Tibial artery (tissue), 4 donors: ENCODE data around the gene FFAR1.

Experiments
- DNase-seq, 2 donors: peaks; one replicate each; pipeline ENCODE4 v3.0.0-alpha.2; 2019
- H3K27ac ChIP-seq, 2 donors: fragments of 200-600 bp; sonication (generic) in 1 of 2; 1 replicate in 1 of 2; 2 replicates in 1 of 2; pipeline ENCODE4 v1.5.1; 2018 to 2019; ENCODE audit warnings: mild to moderate bottlenecking in 1 of 2
- H3K27me3 ChIP-seq, 2 donors: fragments of 200-600 bp; sonication (generic) in 1 of 2; one replicate each; pipeline versions ENCODE4 v1.5.1 to v1.6.0; 2016 to 2019
- H3K36me3 ChIP-seq, 3 donors: fragments of 200-600 bp; sonication (generic) in 2 of 3; one replicate each; pipeline ENCODE4 v1.5.1; 2016 to 2019; ENCODE audit warnings: mild to moderate bottlenecking in 2 of 3
- H3K4me1 ChIP-seq, 4 donors: fragments of 200-600 bp; sonication (generic) in 2 of 4; 1 replicate in 3 of 4; 2 replicates in 1 of 4; pipeline ENCODE4 v1.5.1; 2016 to 2019
- H3K4me3 ChIP-seq, 2 donors: fragments of 200-600 bp; sonication (generic) in 1 of 2; 1 replicate in 1 of 2; 2 replicates in 1 of 2; pipeline ENCODE4 v1.5.1; 2018 to 2019; ENCODE audit warnings: mild to moderate bottlenecking in 2 of 2
- H3K9me3 ChIP-seq, 3 donors: fragments of 200-600 bp; sonication (generic) in 1 of 3; one replicate each; pipeline ENCODE4 v1.5.1; 2016 to 2019
- intact Hi-C: fragments of 100-400 bp; cut with DNase I; formaldehyde crosslinking; loops from one replicate; pipeline ENCODE4 v1.15.0; 2023; ENCODE audit warnings: low total_unique reads
- TF ChIP-seq, protein P1 (sequence below), 2 experiments: fragments of 200-600 bp in 1 of 2; fragments of 450-650 bp in 1 of 2; IDR thresholded peaks; one replicate each; pipeline ENCODE4 v1.5.1; 2017 to 2019; ENCODE audit warnings: antibody characterized with exemption in 2 of 2, mild to moderate bottlenecking in 1 of 2, moderate library complexity in 1 of 2

FFAR1 gene

GRCh38 chr19:35395382-35396199 is 47.9 kb downstream of the FFAR1 start:
- intact Hi-C loops = no loop called here
- no peaks in the 10 kb centered on the region for H3K9me3 ChIP-seq
- DNase-seq = no peak
- no peaks in the 10 kb centered on the region for H3K4me1 ChIP-seq
- TF ChIP-seq, protein P1, sequence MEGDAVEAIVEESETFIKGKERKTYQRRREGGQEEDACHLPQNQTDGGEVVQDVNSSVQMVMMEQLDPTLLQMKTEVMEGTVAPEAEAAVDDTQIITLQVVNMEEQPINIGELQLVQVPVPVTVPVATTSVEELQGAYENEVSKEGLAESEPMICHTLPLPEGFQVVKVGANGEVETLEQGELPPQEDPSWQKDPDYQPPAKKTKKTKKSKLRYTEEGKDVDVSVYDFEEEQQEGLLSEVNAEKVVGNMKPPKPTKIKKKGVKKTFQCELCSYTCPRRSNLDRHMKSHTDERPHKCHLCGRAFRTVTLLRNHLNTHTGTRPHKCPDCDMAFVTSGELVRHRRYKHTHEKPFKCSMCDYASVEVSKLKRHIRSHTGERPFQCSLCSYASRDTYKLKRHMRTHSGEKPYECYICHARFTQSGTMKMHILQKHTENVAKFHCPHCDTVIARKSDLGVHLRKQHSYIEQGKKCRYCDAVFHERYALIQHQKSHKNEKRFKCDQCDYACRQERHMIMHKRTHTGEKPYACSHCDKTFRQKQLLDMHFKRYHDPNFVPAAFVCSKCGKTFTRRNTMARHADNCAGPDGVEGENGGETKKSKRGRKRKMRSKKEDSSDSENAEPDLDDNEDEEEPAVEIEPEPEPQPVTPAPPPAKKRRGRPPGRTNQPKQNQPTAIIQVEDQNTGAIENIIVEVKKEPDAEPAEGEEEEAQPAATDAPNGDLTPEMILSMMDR (IDR thresholded peaks at IDR 0.05) = no peak
- no peaks in the 10 kb centered on the region for H3K36me3 ChIP-seq
- no peak overlapping the region for H3K27ac ChIP-seq
- peaks cover 0 to 5% of the 10 kb centered on the region in 2 donors for H3K27me3 ChIP-seq
- H3K4me3 ChIP-seq = no peak overlapping the region

- Histone ChIP-seq H3K9me3 (no peaks in the 10 kb centered on the region), H3K27me3 (peaks cover 0 to 5% of the 10 kb centered on the region in 2 donors)
- intact Hi-C loops = no loop called here
Measured at GRCh38 chr19:35396240-35396885, 48.7 kb downstream of the FFAR1 start.

DNA sequence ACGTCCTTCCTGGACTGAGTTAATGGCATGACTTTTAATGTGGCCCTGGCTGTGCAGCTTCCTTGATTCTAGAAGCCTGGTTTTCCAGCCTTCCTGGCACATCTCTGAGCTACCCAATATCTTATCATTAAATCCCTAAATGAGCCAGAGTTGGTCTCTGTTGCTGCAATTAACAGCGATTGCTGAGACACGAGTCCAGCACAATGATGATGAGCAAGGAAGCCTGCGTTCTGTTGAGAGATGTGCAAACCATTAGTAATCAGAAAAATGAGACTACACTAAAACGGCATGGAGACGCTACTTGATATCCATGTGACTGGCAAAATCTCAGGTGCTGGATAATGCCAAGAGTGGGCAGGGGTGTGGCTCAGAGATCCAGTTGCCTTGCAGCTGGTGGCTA is 49.4 kb downstream of the FFAR1 start:
- no peak for DNase-seq
- no peak overlapping the region for H3K27ac ChIP-seq
- H3K4me3 ChIP-seq = no peak overlapping the region
- TF ChIP-seq, protein P1 (IDR thresholded peaks at IDR 0.05) = no peak
- no peaks in the 10 kb centered on the region for H3K9me3 ChIP-seq
- intact Hi-C loops = no loop called here
- peaks cover 0 to 5% of the 10 kb centered on the region in 2 donors for H3K27me3 ChIP-seq
- no peaks in the 10 kb centered on the region for H3K4me1 ChIP-seq
- no peaks in the 10 kb centered on the region for H3K36me3 ChIP-seq

More at GRCh38 chr19:35396240-35396885, 48.7 kb downstream of the FFAR1 start:
- Histone ChIP-seq H3K27ac (no peak overlapping the region), H3K4me1 (no peaks in the 10 kb centered on the region), H3K4me3 (no peak overlapping the region), H3K36me3 (no peaks in the 10 kb centered on the region)
- DNase-seq = no peak
- TF ChIP-seq, protein P1 (IDR thresholded peaks at IDR 0.05) = no peak
